Activated effector memory CD4-positive, alpha-beta T cell treated with anti-CD3 and anti-CD28 coated beads, Interleukin-2, amount 50 U/mL, for 16 hours (primary cell): Measurements from ENCODE around the gene CMTM7.
A peak's percentile ranks its signal among the peaks of the same experiment; 100 is the strongest.

Source experiments
- DNase-seq: peaks from one replicate; pipeline ENCODE4 v3.0.0-alpha.2; 2020

Gene CMTM7

GRCh38 chr3:32414522-32415202 is 23.0 kb downstream of the CMTM7 start:
- DNase-seq: peak; percentile 75

DNA sequence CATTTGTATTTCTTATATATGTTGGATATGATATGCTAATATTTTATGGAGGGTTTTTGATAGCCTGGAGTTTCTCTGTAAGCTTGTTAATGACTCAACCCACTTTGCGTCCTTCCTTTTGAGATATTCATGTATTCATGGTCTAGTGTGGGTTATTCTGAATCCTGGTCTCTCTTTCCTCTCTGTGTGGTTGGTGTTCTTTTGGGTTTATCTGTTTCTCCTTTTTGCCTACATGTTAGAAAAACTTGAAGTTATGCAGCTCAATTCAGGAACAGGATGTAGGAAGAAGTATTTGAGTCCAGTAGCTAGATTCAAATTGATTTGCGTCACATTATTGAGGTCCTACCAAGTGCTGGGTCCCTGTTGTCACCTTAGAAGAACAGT is 28.1 kb downstream of the CMTM7 start:
- DNase-seq: no peak

- peak; percentile 70 for DNase-seq
Observed at GRCh38 chr3:32420126-32421038, 28.7 kb downstream of the CMTM7 start.

DNA sequence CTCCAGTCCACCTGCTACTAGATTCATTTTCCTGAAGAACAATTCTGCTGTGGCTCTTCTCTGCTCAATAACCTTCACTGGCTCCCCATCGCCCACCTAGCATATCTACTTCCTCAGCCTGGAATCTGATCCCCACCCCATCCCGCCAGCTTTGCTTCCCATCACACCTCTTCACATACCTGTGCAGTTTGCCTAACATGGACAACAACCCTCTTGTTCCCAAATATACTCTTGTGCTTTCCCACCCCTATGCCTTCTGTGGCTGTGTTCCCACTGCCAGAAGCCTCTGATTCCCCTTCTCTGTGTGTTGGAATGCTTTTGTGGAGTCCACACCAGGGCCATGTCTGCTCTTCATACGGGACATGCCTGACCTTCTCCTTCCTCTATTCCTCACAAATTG is 29.5 kb downstream of the CMTM7 start:
- DNase-seq: no peak

- no peak for DNase-seq
Observed at GRCh38 chr3:32421991-32422859, 30.6 kb downstream of the CMTM7 start.

DNA sequence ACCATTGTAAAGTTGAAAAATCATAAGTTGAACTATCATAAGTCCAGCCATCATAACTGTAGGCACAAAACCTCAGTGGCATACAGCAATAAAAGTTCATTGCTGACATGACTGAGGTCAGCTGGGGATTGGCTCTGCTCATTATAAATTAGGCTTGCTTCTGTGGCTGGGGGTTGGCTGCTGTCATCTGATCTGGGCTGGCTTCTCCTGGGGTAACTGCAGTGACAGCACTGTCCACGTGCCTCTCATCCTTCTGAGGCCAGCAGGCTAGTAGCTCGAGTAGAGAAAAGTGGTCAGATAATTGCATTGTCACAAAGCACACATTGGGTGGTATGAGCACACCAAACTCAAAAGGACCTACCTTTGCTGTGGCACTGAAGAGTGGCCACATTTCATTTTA is 31.3 kb downstream of the CMTM7 start:
- DNase-seq: no peak

DNA sequence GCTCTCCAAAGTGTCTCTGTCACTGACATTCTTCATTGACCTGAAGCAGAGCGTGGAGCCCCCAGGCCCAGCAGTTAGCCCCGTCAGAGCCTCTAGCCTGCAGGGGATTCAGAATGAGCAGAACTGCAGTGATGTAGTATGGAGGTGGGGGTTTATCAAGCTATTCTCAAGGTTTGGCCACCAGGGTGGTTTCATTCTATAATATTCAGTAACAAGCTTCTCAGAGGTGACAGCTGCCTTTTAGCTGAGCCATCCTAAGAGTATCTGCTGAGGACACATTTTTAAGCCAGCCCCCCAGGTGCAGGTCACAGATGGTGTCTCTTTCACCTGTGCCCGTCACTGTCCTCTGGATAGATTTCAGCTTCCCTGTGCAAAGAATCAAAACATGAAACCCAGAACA is 31.9 kb downstream of the CMTM7 start:
- no peak for DNase-seq

GRCh38 chr3:32423956-32424557 is 32.4 kb downstream of the CMTM7 start:
- peak; percentile 69 for DNase-seq

- DNase-seq: no peak
Observed at GRCh38 chr3:32424581-32425250, 33.1 kb downstream of the CMTM7 start.

DNA sequence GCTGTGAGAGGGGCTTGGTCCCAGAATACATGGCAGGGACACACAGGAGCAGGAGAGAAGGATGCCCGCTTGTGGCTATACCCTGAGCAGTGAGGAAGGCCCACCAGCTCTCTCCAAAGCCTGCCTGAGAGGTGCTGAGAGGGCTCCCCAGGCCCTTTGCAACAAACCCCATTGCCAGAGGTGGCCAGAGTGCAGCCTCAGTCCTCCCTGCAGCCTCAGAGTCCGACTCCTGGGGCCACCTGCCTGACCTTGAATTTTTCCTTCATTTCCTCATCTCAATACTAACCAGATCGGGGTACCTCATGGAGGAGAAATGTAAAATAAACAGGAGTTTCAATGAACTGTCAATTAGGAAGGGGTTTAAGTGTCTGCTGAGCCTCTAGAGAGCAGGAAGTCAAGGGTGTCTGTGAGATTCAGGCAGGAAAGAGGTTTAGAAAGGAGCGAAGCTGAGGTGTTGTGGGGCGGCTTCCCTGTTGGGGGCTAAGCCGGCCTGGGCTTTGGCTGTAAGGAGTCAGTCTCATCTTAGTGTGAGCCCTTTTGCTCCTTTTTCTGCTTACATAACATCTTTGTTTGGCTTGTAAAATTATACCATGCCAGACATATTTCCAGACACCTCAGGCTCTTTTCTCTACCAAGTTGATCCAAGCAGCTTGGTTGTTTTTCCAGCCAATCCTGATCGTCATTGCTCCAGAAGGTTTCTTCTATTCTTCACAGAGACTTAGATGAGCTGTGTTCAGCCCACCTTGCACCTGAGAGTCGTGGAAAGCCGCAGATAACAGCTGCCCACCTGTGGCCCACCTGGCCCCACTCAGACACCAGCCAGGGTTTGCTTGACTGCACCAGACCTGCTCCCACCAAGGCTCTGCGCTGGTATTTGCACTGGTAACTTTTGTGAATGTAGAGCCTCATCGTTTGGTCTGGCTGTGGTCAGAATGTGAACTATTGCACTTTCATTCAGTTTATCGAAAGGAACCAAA is 36.7 kb downstream of the CMTM7 start:
- peak; percentile 71 for DNase-seq

- DNase-seq: no peak
Observed at GRCh38 chr3:32430900-32431299, 39.2 kb downstream of the CMTM7 start.

DNA sequence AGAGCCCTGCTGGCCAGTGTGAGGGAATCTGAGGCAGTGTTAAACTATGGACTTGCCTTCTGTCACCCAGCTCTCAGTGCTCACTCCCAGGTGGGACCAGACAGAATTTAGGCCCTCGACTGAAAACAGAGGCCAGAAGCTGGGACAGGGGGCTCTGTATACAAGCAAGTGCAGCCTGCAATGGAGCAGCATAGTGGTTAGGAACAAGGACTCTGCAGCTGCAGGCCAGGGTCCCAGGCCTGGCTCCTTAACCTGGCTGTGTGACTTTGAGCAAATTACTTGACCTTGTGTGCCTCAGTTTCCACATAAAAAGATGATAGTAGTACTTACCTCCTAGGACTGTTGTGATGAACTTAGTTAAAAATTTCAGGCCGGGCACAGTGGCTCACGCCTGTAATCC is 39.8 kb downstream of the CMTM7 start:
- no peak for DNase-seq

DNA sequence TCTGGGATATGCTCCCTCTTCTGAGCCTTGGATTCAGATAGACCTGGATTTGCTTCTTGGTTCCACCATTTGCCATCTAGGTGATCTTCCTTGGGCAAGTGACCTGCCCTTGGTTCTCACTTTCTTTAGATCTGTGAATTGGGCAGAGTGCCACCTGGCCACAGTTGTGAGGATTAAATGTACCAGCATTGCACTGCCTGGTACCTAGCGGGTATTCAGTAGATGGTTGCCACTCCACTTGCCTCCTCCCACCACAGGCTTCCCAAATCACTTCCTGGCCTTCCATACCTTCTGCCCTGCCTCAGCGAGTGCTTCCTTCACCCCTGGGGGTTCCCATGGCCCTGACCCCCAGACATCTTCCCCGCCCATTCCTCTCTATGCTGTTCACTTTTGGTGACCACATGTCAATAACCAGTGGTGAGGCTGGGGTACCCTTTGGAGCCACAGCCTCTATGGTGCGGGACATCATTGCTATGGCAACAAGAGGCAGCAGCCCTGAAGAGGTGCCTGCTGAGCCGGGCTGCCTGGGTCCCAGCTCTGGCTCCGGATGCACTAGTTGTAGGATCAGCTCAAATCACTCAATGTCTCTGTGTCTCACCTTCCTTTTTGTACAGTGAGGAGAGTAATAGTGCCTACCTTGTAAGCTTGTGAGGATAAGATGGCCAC is 40.5 kb downstream of the CMTM7 start:
- DNase-seq: no peak

DNA sequence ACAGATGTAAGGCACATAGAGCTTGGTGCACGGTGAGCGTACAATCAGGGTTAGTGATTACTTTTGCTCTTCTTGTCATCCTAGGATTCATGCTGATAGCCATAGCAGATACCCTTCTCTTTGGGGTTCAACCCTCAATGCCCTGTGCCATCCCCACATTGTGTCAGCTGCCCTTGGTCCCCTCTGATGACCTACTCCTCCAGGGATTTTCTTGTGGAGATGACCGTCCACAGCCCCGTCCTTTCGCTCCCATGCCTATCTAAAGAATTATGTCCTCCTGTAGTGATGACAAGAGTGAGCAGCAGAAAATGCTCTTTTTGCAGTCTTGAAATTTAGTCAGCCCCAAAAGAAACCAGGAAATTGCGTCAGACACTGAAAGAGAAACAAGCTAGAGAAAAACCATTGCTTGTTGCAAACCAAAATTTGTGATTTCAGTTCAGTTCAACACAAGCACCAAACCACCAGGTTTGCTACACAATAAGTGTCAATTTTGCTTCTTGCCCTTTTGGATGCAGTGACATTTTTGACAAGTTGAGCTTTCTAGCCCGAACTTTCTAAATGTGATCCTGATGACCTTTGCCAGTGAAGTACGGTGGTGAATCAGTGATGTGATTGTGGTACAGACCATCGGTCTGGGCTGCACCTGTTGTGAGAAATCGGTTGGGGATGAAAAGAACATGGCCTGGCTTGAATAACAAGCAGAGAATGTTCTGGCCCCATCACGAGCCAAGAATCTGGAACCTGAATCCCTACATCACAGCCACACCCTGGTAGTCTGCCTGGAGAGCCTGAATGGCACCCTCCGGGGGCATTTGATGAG is 41.3 kb downstream of the CMTM7 start:
- no peak for DNase-seq

GRCh38 chr3:32434206-32434605 is 42.6 kb downstream of the CMTM7 start:
- DNase-seq: no peak

GRCh38 chr3:32435911-32436815 is 44.5 kb downstream of the CMTM7 start:
- DNase-seq: no peak

- DNase-seq: no peak
Observed at GRCh38 chr3:32436816-32437189, 45.1 kb downstream of the CMTM7 start.

DNA sequence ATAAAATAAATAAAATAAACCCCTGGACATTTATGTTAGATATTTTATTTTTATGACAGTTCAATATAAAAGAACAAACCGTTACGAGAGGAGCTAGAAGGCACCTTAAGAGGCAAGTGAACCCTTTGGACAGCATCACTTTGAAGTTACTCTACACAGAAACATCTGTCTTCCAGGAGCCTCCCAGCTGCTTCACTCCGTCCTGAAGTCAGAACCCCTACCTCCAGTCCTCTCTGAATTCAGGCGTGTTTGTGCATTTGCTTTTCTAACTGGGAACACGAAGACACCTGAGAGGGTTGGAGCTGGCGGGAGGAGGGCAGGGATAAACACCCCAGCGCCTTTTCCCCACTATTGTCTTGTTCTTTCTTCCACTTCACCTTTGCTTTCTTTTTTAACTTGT is 46.2 kb downstream of the CMTM7 start:
- DNase-seq: no peak
